GM12891 (cell line): Measurements from ENCODE around the gene PAX7.

Experiments
- DNase-seq: peaks from one replicate; pipeline ENCODE4 v3.0.0; 2011; ENCODE audit warnings: low spot score; ENCODE audit not compliant: insufficient read length
- FAIRE-seq: peaks from 2 replicates; lab custom pipeline; 2011; peaks lifted over from hg19 to GRCh38; lab: Jason Lieb, UNC
- PAX5 ChIP-seq: IDR thresholded peaks from 2 replicates; pipeline ENCODE4 v1.6.1; 2011; ENCODE audit warnings: low read length, moderate library complexity, mild to moderate bottlenecking; ENCODE audit not compliant: insufficient read depth, severe bottlenecking
- POLR2A ChIP-seq: IDR thresholded peaks from 2 replicates; pipeline ENCODE4 v1.6.1; 2011; ENCODE audit warnings: low read depth, low read length, control low read depth
- POLR2AphosphoS5 ChIP-seq: IDR thresholded peaks from 2 replicates; pipeline ENCODE4 v1.6.1; 2011; ENCODE audit warnings: low read depth, low read length, control low read depth
- POU2F2 ChIP-seq: IDR thresholded peaks from 2 replicates; pipeline ENCODE4 v1.6.1; 2011; ENCODE audit warnings: low read depth, mild to moderate bottlenecking, control low read depth, low read length, moderate library complexity
- SPI1 ChIP-seq: IDR thresholded peaks from 2 replicates; pipeline ENCODE4 v1.6.1; 2011; ENCODE audit warnings: low read depth, low read length, control low read depth
- TAF1 ChIP-seq: IDR thresholded peaks from 2 replicates; pipeline ENCODE4 v1.6.1; 2011; ENCODE audit warnings: low read depth, low read length, control low read depth

PAX7 gene

GRCh38 chr1:18725231-18725895 lies 94.7 kb downstream of the PAX7 start:
- TF ChIP-seq PAX5 (no peak), POU2F2 (no peak), SPI1 (no peak), TAF1 (no peak), POLR2A (no peak), POLR2AphosphoS5 (no peak)
- no peak for FAIRE-seq
- DNase-seq = no peak

DNA sequence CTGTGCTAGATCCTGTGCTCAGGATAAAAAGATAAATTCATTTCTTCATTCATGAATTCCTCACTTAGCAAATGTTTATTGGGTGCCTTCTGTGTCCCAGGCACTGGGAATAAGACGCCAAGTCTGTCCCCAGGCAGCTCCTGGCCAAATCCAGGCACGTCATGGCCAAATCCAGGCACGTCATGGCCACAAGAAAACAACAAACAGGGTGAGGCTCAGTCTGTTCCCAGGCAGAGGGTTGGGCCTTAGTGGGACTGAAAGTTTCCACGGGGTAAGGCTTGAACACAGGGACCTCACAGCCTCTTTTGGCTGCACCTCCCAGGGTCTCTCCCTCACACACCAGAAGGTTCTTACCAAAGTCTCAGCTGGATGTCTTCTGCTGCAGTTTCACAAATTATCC lies 95.7 kb downstream of the PAX7 start:
- FAIRE-seq (no peak), DNase-seq (no peak)
- TF ChIP-seq PAX5 = no peak
- TF ChIP-seq POLR2AphosphoS5 = no peak
- no peak for TF ChIP-seq POLR2A
- TF ChIP-seq SPI1 = no peak
- no peak for TF ChIP-seq TAF1

- no peak for FAIRE-seq
- no peak for TF ChIP-seq POLR2AphosphoS5
- TF ChIP-seq POLR2A = no peak
- no peak for TF ChIP-seq TAF1
- no peak for TF ChIP-seq PAX5
- no peak for TF ChIP-seq POU2F2
- TF ChIP-seq SPI1 = no peak
- DNase-seq = no peak
Observed at GRCh38 chr1:18727956-18728355, 97.3 kb downstream of the PAX7 start.

DNA sequence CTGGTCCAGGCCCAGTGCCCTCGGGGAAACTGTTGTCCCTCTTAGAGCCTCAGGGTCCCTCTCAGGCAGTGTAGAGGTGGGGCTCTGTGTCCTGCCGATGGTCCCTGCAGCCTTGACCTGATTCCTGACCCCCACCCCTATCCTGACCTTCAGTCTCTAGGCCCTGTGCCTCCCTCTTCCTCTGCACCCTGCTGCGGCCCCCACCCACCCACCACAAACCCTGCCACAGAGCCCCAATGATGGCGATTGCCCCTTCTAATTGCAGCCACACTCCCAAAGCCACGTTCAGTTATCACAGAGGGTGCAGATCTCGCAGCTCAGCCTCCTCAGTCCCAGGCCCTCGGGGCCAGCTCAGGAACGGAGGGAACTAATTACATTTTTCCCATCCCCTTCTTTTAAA lies 99.7 kb downstream of the PAX7 start:
- no peak for TF ChIP-seq PAX5
- no peak for TF ChIP-seq POU2F2
- TF ChIP-seq TAF1 = no peak
- TF ChIP-seq POLR2AphosphoS5 = no peak
- TF ChIP-seq SPI1 = no peak
- TF ChIP-seq POLR2A = no peak
- no peak for DNase-seq
- FAIRE-seq = no peak

- DNase-seq = no peak
- no peak for TF ChIP-seq TAF1
- no peak for TF ChIP-seq POLR2AphosphoS5
- TF ChIP-seq POLR2A = no peak
- TF ChIP-seq PAX5 = no peak
- no peak for TF ChIP-seq SPI1
- TF ChIP-seq POU2F2 = no peak
- no peak for FAIRE-seq
Observed at GRCh38 chr1:18731148-18731547, 100.5 kb downstream of the PAX7 start.

DNA sequence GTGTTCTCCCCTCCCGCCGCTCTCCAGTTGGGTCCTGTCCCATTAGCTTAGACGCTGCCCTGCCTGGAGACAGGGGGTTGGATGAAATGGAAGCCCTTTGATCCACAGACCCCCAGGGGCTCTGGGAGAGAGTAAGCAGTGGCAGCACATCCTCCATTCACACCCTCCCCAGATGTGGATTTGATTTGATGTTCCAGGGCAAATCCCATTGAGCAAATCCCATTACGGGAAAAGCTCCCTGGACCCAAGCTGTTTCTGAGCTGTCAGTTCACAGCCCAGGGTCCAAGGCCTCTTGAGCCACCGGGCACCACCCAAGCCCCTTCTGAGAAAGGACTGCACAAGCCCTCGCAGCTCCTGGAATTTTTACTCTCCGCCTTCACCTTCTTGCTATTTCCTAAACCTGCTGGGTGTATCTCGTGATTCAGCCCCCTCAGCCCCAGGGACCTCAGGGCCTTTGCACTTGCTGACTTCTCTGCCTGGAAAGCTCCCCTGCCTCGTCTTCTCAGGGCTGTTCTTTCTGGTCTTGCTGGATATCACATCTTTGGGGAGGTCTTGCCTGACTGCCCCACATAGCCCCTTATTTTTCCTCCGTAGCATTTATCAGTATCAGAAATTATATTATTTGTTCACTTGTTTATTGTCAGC lies 101.1 kb downstream of the PAX7 start:
- no peak for TF ChIP-seq SPI1
- TF ChIP-seq PAX5 = no peak
- TF ChIP-seq POU2F2 = no peak
- TF ChIP-seq POLR2AphosphoS5 = no peak
- TF ChIP-seq POLR2A = no peak
- TF ChIP-seq TAF1 = no peak
- FAIRE-seq (no peak), DNase-seq (no peak)

DNA sequence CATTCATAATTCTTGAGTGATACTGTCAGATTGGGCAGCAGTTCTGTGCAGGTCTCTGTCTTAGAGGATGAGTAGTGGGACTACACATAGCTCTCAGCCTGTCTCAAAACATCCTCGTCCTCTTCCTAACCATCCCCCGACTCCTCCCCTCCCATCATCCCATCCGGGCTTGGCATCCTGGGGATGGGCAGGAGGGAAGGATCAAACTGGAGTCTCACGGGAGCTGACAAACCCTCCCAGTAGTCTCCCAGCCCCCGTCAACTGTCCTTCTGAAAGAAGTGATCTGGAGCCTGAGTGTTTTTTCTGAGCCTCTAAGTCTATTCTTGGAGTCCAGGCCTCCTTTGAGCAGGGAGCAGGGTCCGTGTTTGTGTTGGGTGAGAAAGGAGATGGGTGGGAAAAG lies 102.0 kb downstream of the PAX7 start:
- DNase-seq (no peak), FAIRE-seq (no peak)
- TF ChIP-seq TAF1 = no peak
- TF ChIP-seq POU2F2 = no peak
- no peak for TF ChIP-seq PAX5
- TF ChIP-seq POLR2AphosphoS5 = no peak
- TF ChIP-seq POLR2A = no peak
- TF ChIP-seq SPI1 = no peak

- FAIRE-seq = no peak
- no peak for DNase-seq
- TF ChIP-seq TAF1 = no peak
- no peak for TF ChIP-seq PAX5
- no peak for TF ChIP-seq SPI1
- TF ChIP-seq POU2F2 = no peak
- TF ChIP-seq POLR2AphosphoS5 = no peak
- no peak for TF ChIP-seq POLR2A
Observed at GRCh38 chr1:18734001-18734400, 103.4 kb downstream of the PAX7 start.

DNA sequence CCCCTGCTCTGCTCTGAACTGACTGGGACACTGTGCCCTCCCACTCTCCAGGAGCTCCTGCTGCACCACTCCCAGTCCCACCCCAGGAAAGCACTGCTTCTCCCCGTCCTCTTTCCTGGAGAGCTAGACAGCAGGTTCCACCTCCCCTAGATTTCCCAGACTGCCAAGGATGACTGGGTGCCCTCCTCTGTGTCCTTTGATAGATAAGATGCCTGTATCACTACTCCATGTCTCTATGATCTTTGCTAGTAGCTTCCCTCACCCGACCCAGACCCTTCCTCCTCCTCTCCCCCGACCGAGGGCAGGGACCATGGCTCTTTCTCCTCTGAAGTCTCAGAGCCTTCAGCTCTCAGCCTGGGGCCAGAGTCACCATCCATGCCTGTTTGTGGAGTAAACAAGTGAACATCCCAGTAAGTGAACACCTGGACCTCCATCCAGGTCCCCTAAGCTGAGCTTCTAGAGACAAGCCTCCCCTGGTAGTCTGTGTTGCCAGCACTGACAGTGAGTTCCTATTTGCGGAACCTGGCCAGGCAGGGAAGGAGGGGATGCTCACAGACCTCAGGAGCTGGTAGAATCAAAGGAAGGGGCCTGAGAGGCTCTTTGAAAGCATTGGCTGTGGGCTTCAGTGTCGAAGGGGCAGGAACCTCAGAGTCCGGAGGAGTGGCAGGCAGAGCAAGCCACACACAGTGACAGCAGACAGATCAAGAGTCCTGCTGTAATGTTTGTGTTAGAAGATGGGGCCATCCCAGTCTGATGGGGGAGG lies 104.0 kb downstream of the PAX7 start:
- FAIRE-seq (no peak), DNase-seq (no peak)
- TF ChIP-seq SPI1 = no peak
- no peak for TF ChIP-seq TAF1
- TF ChIP-seq POLR2A = no peak
- TF ChIP-seq POU2F2 = no peak
- no peak for TF ChIP-seq POLR2AphosphoS5
- no peak for TF ChIP-seq PAX5

GRCh38 chr1:18735224-18735997 lies 104.8 kb downstream of the PAX7 start:
- DNase-seq = no peak
- FAIRE-seq = no peak
- TF ChIP-seq SPI1 (no peak), POLR2A (no peak), POU2F2 (no peak), PAX5 (no peak), POLR2AphosphoS5 (no peak), TAF1 (no peak)
